ENCODE data around the gene REEP5.
"Not testable (repeated sequence)": the region's sequence is repeated elsewhere in the genome, so short reads cannot be mapped to it uniquely, and the experiment has no call there.

The REEP5 gene

GRCh38 chr5:112892776-112893175 is 29.3 kb downstream of the REEP5 start:
- in situ Hi-C loops (cut with HindIII; ENCODE audit: low sequenced_read_pairs) = no loop called here

GRCh38 chr5:112892066-112892465 is 30.0 kb downstream of the REEP5 start:
- in situ Hi-C loops (cut with HindIII; ENCODE audit: low sequenced_read_pairs) = not testable (repeated sequence)

- in situ Hi-C loops (cut with HindIII; ENCODE audit: low sequenced_read_pairs) = no loop called here
Observed at GRCh38 chr5:112886975-112887374, 35.1 kb downstream of the REEP5 start.

- in situ Hi-C loops (cut with HindIII; ENCODE audit: low sequenced_read_pairs) = no loop called here
Observed at GRCh38 chr5:112885001-112885400, 37.0 kb downstream of the REEP5 start.

GRCh38 chr5:112883192-112883591 is 38.8 kb downstream of the REEP5 start:
- in situ Hi-C loops (cut with HindIII; ENCODE audit: low sequenced_read_pairs) = no loop called here

- in situ Hi-C loops (cut with HindIII; ENCODE audit: low sequenced_read_pairs) = no loop called here
Observed at GRCh38 chr5:112880219-112880964, 41.6 kb downstream of the REEP5 start.

- in situ Hi-C loops (cut with HindIII; ENCODE audit: low sequenced_read_pairs) = no loop called here
Observed at GRCh38 chr5:112878760-112879159, 43.3 kb downstream of the REEP5 start.

GRCh38 chr5:112878101-112878500 is 43.9 kb downstream of the REEP5 start:
- in situ Hi-C loops (cut with HindIII; ENCODE audit: low sequenced_read_pairs) = no loop called here

- in situ Hi-C loops (cut with HindIII; ENCODE audit: low sequenced_read_pairs) = no loop called here
Observed at GRCh38 chr5:112876362-112876761, 45.7 kb downstream of the REEP5 start.

GRCh38 chr5:112870966-112871365 is 51.1 kb downstream of the REEP5 start:
- in situ Hi-C loops (cut with HindIII; ENCODE audit: low sequenced_read_pairs) = no loop called here

- in situ Hi-C loops (cut with HindIII; ENCODE audit: low sequenced_read_pairs) = no loop called here
Observed at GRCh38 chr5:112869948-112870347, 52.1 kb downstream of the REEP5 start.

- in situ Hi-C loops (cut with HindIII; ENCODE audit: low sequenced_read_pairs) = no loop called here
Observed at GRCh38 chr5:112867411-112867810, 54.6 kb downstream of the REEP5 start.

GRCh38 chr5:112866739-112867138 is 55.3 kb downstream of the REEP5 start:
- in situ Hi-C loops (cut with HindIII; ENCODE audit: low sequenced_read_pairs) = no loop called here

GRCh38 chr5:112865128-112865527 is 56.9 kb downstream of the REEP5 start:
- in situ Hi-C loops (cut with HindIII; ENCODE audit: low sequenced_read_pairs) = no loop called here

- in situ Hi-C loops (cut with HindIII; ENCODE audit: low sequenced_read_pairs) = no loop called here
Observed at GRCh38 chr5:112863549-112863948, 58.5 kb downstream of the REEP5 start.

GRCh38 chr5:112862085-112862484 is 59.9 kb downstream of the REEP5 start:
- in situ Hi-C loops (cut with HindIII; ENCODE audit: low sequenced_read_pairs) = no loop called here

- in situ Hi-C loops (cut with HindIII; ENCODE audit: low sequenced_read_pairs) = no loop called here
Observed at GRCh38 chr5:112861638-112861985, 60.4 kb downstream of the REEP5 start.

- in situ Hi-C loops (cut with HindIII; ENCODE audit: low sequenced_read_pairs) = no loop called here
Observed at GRCh38 chr5:112860929-112861637, 60.9 kb downstream of the REEP5 start, which contains the start of gene SRP19. Gene SRP19 (plus strand): TSS chr5:112861287. CDS start chr5:112861377, 90 bp downstream.

GRCh38 chr5:112860571-112860928 is 61.5 kb downstream of the REEP5 start:
- in situ Hi-C loops (cut with HindIII; ENCODE audit: low sequenced_read_pairs) = not testable (repeated sequence)

- in situ Hi-C loops (cut with HindIII; ENCODE audit: low sequenced_read_pairs) = no loop called here
Observed at GRCh38 chr5:112857866-112858265, 64.2 kb downstream of the REEP5 start.

GRCh38 chr5:112854651-112855050 is 67.4 kb downstream of the REEP5 start:
- in situ Hi-C loops (cut with HindIII; ENCODE audit: low sequenced_read_pairs) = no loop called here

GRCh38 chr5:112849912-112850311 is 72.1 kb downstream of the REEP5 start:
- in situ Hi-C loops (cut with HindIII; ENCODE audit: low sequenced_read_pairs) = loop anchor here (5.0 kb wide), 2 partner anchors 43 to 303 kb away; no protein-coding TSS in a partner anchor
